DMS114 treated with DMSO at 0.1 percent for 48 hours (cell line): ENCODE results near the gene PRXL2B.
"Not testable (repeated sequence)": the region's sequence is repeated elsewhere in the genome, so short reads cannot be mapped to it uniquely, and the experiment has no call there.

Source experiments
- DNase-seq: peaks from one replicate; lab custom pipeline; 2025; ENCODE audit not compliant: unreplicated experiment; lab: John Stamatoyannopoulos, UW

The PRXL2B gene

GRCh38 chr1:2611031-2611501 lies 24.5 kb downstream of the PRXL2B start:
- no peak for DNase-seq

GRCh38 chr1:2611621-2612437 lies 25.3 kb downstream of the PRXL2B start:
- DNase-seq = no peak

GRCh38 chr1:2612591-2613365 lies 26.2 kb downstream of the PRXL2B start:
- no peak for DNase-seq

GRCh38 chr1:2614145-2614544 lies 27.6 kb downstream of the PRXL2B start:
- DNase-seq = no peak

- DNase-seq = no peak
Measured at GRCh38 chr1:2617971-2618470, 31.4 kb downstream of the PRXL2B start.

- DNase-seq = no peak
Measured at GRCh38 chr1:2623571-2624337, 37.2 kb downstream of the PRXL2B start.

GRCh38 chr1:2624735-2625300 lies 38.2 kb downstream of the PRXL2B start:
- no peak for DNase-seq

GRCh38 chr1:2625311-2625710 lies 38.7 kb downstream of the PRXL2B start:
- DNase-seq = no peak

GRCh38 chr1:2625748-2626147 lies 39.2 kb downstream of the PRXL2B start:
- not testable (repeated sequence) for DNase-seq

- no peak for DNase-seq
Measured at GRCh38 chr1:2627746-2628145, 41.2 kb downstream of the PRXL2B start.

- DNase-seq = no peak
Measured at GRCh38 chr1:2628191-2628932, 41.8 kb downstream of the PRXL2B start.

GRCh38 chr1:2628933-2629626 lies 42.5 kb downstream of the PRXL2B start:
- no peak for DNase-seq

GRCh38 chr1:2629627-2630497 lies 43.3 kb downstream of the PRXL2B start:
- no peak for DNase-seq

- DNase-seq = no peak
Measured at GRCh38 chr1:2630498-2631135, 44.0 kb downstream of the PRXL2B start.

GRCh38 chr1:2631136-2632050 lies 44.8 kb downstream of the PRXL2B start:
- DNase-seq = no peak

- no peak for DNase-seq
Measured at GRCh38 chr1:2632051-2632430, 45.5 kb downstream of the PRXL2B start.
